PC-3 (cell line): Measurements from ENCODE around the gene HKDC1.

Experiments
- CTCF ChIP-seq: fragments of 300-600 bp; sonication (generic); conservative IDR thresholded peaks from 2 replicates; pipeline ENCODE4 v1.5.1; 2017; ENCODE audit warnings: antibody characterized with exemption, low read depth, mild to moderate bottlenecking, low read length
- EZH2 ChIP-seq: fragments of 300-600 bp; sonication (generic); IDR thresholded peaks from one replicate; pipeline ENCODE4 v1.6.1; 2017; ENCODE audit warnings: antibody characterized with exemption, mild to moderate bottlenecking, low read length; ENCODE audit not compliant: unreplicated experiment

GRCh38 chr10:69224862-69225657, 4.9 kb downstream of the HKDC1 start:
- TF ChIP-seq CTCF: no peak
- no peak for TF ChIP-seq EZH2
